Germinal center (tissue), 1 donor: ENCODE data around the gene LHPP.
"Not testable (repeated sequence)": the region's sequence is repeated elsewhere in the genome, so short reads cannot be mapped to it uniquely, and the experiment has no call there.

Source experiments
- DNase-seq: peaks from one replicate; pipeline ENCODE4 v3.0.0; 2012; ENCODE audit warnings: mixed read lengths, low spot score

The LHPP gene

DNA sequence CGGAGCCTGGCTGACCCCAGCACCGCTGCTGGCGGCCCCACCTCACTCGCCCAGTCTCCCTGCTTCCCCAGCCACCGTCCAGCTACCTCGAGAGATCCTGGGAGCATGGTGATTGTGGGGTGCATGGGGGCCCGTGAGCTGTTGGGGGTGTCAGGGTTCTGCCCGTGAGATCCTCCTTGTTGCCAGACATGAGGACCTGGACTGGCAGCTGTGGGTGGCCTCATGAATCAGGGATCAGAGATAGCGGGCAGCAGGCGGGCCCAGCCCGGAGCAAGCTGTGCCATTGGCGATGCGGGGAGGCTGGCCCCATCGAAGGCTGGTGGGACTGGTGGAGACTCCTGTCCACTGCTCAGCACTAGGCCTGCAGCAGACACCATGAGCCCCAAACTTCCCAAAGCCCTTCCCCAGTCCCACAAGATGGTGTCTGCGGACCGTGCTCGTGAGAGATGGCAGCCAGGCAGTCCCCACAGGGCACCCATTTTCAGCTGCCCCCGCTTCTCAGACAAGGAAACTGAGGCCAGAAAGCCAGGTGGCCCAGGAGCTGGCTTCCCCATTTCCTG, 75.6 kb downstream of the LHPP start:
- DNase-seq, result no peak

DNA sequence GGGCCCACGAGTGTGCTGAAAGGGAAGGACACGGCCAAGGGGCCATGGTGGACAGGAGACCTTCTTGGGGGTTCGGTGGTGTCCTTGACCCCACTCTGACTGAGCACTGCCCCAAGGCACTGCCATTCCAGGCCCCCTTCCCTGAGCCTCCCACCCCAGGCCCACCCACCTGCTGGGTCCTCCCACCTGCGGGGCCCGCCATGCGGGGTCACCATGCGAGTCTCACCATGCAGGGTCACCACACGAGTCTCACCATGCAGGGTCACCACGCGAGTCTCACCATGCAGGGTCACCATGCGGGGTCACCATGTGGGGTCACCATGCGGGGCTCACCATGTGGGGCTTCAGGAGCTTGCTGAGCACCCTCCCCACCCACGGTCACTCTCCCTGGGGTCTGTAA, 76.3 kb downstream of the LHPP start:
- no peak for DNase-seq

DNA sequence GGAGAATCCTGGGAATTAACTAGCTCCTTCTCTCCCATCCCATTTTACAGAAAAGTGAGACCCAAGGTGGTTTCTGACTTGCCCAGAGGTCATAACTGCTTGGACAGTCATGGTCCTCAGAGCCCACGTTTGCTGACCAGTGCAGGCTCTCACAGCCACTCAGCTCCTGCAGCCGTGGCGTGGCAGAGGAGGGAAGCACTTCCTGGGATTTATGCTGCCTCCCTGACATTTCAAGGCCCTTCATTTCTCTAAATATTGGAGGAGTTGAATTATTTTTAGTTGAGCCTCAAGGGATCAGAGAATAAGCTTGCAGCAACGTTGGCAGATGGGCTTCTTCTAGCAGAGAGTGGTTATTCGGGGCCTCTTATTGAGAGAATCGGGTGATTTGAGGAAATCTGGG, 77.1 kb downstream of the LHPP start:
- DNase-seq, result no peak

DNA sequence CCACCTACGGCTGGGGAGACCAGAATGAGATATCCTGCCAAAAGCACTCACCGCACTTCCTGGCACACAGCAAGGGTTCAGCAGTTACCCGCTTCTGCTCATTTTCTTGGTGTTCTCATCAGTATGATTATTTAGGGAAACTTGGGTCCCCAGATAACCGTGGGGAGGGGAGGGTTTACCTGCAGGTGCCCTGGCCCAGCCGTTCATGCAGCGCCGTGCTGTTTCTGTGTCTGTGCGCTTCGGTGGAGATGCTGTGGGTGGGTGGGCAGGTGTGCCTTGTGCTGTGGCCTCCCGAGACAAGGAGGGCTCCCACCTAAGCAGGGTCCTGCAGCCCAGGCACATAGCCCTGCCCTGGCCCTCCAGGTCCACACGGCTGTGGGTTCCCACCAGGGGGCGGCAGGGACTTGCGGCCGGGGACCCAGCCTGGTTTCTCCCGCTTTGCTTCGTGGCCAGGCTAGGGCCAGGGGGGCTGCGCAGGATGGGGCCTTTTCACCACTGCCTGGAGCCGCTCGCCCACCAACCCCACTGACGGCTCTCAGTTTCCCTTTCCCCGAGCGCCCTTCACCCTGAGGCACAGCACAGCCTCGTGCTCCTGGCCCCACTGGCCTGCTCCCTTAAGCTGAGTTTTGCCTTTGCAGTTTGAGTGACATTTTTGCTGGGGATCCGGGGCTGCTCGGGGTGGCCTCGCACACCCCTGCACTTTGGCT, 78.5 kb downstream of the LHPP start:
- peak; percentile 88 for DNase-seq

DNA sequence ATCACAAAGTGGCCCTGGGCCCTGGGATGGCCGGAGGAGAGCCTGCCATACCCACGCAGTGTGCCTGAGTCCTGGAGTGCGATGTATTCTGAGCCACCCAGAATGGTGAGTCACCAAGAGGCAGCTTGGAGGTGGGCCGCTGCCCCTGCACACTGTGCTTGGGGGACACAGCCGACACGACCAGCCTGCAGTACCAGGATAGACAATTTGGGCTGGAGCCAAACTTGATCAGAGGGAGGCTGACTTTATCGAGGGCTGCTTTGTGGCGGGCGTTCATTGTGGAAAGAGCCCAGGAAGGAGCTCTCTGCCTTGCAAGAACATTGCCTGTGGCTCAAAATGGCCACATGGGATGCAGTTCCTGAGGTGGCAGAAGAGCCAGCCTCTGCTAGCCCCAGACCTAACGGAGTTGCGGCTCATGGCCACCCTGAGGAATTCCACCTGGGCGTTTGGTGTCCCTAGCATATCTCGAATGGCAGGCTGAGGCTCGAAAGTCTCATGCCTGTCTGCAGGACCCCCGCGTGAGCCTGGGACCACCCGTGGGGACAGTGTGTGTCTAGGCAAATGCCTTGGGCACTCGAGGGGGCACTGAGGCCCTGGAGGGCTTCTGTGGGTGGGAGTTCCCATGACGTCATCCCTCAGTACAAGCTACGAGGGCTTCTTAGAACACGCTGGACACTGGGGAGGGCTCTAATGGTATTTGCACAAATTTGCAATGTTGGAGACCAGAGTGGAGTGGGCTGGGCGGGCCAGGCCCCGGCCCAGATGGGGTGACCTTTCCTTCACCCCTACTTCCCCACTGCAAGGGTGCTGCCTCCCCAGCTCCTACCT, 79.7 kb downstream of the LHPP start:
- DNase-seq, result no peak

DNA sequence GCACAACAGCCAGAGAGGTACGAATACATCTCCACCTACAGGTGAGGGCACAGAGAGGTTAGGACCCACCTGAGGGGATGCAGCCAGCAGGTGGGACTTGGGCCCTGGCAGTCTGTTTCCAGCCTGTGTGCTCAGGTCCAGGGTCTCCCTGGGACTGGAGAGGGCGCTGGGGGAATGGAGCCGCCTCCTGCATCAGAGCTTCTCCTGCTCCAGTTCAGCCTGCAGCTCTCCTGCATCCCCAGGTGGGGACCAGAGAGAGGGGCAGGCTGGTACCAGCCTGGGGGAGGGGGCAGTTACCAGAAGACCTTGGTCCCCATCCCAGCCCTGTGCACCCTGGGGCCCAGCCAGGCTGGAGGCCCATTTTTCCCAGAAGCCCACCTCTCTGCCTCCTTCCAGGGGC, 80.7 kb downstream of the LHPP start:
- no peak for DNase-seq

DNA sequence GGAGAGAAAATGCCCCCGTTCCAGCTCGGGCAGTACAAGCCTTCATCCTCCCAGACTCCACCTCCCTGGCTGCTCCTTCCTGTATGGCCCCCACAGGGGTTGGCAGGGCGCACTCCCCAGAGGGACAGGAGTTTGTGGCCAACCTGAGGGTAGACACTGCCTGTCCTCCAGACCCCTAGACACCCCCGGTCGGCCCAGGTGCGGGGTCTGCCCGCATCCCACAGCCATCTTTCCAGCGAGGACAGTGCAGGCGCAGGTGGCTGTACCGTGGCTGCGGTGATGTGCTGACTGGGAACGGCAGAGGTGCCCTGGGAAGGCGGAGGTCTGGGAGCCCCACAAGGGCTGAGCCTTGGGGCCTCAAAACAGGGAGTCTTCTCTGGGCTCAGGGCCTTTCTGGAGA, 81.5 kb downstream of the LHPP start:
- DNase-seq, result no peak

DNA sequence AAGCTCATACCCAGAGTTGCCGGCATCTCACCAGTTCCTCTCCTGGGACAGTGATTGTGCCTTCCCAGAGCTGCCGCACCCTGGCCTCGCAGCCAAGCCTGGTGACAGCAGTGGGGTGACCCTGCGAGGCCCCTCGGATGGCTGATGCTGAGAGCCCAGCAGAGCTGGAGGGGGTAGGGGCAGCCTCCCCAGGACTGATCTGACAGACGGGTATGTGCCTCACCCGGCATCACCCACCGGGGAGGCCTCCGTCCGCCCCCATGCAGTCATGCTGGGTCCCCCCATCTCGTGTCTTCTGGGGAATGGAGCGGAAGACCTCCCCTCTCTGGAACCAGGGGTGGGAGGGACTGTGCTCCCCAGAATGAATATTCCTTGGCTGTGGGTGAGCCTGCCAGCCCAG, 82.3 kb downstream of the LHPP start:
- DNase-seq, result no peak

DNA sequence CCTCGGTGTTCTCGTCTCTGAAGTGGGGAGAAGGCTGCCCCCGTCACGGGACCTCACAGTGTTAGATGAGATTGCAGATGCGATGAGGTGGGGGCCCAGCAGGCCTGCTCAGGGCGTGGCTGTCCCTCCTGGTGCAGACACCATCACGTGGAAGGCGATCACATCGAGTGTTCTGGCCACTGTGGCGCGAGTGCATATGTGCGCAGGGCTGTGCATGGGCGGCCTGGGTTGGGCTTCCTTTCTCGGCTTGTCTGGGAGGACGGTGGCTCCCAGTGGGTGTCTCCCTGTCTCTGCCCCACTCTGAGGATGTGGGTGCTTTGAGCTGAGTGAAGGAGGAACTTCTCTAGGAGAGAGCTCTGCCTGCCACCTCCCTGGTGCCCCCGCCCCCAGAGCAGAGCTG, 83.1 kb downstream of the LHPP start:
- no peak for DNase-seq

DNA sequence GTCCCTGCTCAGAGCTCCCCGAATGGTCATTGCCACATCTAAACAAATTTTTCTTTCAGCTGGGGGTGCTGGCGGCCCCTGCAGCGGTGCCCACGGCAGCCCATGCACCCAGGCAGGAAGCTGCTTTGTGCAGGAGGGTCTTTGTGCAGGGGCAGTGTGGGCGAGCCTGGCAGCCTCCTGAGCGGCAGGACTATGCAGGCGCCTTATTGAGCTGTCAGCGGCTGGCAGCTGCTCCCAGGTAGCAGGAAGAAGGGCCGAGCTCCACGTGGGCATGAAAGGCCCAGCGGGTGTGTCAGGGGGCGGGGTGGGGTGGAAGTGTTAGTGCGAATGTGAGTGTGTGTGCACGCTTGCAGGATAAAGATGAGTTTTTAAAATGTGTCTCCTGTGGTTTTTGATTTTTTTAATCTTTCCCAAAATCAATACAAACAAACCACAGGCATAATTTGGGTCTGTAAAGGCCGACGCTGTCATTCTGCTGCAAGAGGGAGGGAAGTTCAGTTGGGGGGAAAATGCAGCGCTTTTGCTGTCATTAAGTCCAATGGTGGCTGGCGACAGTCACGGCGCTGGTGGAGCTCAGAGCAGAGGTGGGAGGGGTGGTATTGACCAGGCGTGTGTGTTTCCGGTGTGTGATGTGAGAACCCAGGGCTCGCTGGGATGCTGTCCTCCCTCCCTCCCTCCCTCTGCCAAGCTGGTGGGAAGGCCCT, 83.9 kb downstream of the LHPP start:
- DNase-seq, result no peak

DNA sequence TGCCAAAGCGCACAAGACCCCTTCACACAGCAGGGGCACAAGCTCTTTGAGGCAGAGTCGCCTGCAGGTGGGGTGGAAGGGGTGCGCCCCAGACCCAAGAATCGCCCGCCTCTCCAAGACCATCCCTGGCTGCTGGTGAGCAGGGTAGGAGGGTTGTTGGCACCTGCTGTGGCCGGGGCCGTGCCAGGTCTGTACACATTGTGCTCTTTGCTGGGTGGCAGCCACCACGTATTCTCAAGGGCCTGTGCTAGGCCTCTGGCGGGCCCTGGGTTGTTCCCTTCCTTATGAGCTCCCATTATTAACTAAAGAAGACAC, 84.4 kb downstream of the LHPP start:
- DNase-seq, result no peak

DNA sequence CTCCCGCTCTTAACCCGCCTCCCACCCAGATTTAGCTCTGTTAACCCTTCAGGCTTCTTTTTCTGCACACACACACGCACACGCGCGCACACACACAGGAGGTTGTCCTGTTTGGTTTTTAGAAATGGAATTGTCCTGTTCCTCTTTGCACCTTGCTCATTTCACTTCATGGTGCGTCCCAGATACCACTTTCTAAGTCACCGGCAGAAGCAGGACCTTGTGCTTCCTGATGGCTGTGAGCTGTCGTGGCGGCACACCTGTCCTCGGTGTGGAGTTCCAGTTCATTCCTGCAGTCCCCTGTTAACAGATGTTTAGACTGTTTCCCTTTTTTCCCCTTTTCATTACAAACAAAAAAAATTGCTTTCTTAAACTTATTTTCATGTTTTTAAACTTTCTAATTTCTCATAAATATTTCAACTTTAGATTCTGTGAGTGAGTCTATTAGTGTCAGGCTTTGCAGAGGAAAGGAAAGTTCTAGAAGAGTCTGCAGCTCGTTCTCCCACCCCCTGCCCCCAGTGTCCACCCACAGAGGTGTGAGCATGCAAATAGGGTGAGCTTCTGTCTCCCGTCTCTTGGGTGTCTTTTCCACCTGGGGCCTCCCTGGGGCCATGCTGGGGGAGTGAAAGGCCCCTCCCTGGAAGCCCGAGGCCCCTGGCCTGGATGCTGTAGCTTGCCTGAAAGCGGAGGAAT, 85.5 kb downstream of the LHPP start:
- DNase-seq, result peak; percentile 60

DNA sequence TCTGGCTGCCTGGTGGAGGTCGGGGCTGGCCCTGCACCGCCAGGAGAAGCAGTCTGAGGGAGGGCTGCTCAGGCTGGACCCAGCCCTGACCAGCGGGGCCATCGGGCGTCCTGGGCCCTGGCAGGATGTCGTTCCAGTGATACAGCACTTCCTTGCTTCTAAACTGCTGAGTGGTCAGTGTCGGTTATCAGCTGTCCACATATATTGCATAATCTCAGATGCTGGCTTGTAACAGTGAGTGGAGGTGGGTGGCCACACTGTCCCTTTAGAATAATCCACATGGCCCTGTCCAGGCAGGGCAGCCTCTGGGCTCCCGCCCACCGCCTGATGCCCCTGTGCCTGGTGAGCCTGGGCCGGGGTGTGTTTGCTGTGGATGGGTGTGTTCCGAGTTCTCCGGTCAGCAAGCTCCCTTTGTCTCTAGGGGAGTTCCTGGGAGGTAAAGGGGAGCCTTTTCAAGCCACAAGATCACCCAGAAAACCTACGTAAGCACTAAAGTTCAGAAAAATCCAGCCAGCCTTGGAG, 86.1 kb downstream of the LHPP start:
- DNase-seq, result no peak

DNA sequence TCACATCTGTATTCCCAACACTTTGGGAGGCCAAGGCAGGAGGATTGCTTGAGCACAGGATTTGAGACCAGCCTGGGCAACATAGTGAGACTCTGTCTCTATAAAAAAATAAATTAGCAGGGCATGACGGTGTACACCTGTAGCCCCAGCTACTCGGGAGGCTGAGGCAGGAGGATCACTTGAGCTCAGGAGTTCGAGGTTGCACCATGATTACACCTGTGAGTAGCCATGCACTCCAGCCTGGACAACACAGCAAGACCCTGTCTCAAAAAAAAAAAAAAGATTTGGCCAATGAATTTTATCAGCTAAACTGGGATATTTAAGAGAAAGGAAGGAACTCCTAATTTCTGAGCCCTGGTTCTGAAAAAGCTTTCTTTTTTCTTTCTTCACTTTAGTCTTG, 87.5 kb downstream of the LHPP start:
- DNase-seq, result not testable (repeated sequence)

DNA sequence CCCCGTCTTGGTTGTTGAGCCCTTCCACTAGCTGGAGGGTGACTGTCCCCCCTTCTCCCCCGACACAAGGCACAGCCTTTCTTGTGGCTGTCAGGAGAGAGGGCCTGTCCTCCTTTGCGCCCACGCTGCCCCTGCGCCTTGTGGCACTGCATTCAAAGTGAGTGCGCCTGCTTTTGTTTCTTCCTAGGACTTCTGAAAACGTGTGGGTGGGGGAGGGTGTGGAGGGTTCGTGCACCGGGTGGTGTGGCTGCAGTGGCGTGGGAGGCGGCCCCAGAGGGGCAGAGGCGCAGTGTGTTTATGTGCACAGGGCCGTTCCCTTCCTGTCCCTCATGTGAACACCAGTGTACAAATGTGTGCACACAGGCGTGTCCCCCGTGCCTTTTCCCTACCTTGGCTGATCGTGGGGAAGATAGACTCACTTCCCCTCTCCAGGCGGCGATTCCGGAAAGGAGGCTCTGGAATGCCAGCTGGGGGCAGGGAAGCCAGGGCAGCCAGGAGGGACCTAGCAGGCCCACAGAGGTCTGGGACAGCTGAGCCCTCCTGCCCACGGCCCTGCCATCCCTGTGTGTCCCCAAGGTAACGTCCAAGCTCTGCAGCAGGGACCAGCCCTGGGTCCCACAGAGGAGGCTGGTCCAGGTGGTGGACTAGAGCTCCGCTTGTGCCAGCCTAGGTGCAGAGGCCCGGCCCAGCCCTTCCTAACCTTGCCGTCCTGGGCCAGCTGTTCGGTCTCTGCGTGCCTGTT, 88.8 kb downstream of the LHPP start:
- DNase-seq, result peak; percentile 65

DNA sequence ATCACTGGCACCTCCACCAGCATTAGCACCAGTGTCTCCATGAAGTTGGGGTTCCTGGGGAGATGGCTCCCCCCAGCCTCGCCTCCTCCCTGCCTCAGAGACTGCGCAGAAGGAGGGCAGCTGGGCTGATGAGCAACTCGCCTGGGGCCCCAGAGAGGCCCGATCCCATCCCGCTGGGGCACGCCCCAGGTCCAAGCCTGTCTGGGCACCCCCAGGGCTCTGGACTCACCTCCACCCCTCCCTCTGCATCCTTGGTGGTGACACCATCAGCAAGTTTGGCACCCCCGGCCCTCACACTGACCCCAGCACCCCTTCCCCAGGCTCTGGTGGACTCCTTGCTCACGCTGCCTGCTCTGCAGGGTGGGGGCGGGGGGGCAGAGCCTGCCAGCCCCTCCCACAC, 89.5 kb downstream of the LHPP start:
- DNase-seq, result no peak

DNA sequence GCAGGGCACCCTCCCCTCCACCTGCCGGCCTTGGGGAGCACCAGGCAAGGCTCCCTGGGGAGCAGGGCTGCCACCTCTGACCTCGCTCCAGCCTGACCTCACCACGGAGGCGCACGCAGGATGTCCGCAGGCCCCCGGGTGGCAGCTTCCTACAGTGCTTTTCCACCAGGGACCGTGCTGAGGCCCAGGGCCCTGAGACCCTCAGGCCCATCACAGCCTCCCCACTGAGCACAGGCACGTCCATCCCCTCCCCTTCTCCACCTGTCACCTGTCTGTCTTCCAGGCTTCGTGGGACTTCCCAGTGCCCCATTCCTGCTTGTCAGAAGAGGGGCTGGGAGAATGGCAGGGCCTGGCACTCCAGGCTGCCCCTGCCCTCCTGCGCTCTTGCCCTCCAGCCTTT, 90.1 kb downstream of the LHPP start:
- no peak for DNase-seq

DNA sequence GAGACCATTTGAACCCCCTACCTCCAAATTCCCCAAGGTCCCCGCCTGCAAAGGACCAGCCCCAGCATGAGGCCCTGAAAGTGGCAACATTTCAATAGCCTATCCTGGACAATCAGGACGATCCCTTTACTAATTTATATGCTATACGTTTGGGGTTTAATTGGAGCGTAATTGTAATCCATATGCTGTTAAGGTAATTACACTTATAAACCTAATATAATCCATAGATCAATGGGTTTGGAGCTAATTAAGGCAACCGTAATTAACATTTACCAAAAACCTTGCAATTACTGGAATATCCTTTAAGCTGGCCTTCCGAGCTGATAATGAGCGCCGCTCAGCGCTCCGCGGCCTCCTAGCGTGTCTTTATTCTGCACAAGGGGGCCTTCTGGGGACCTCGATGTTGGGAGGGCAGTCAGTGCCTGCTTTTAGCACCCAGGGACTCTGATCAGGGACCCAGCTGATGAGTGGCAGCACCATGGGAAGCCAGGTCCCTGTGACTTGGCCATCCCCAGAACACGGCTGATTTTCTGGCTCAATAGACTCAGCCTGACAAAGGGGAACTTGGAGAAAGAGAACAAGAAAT, 91.2 kb downstream of the LHPP start:
- no peak for DNase-seq

DNA sequence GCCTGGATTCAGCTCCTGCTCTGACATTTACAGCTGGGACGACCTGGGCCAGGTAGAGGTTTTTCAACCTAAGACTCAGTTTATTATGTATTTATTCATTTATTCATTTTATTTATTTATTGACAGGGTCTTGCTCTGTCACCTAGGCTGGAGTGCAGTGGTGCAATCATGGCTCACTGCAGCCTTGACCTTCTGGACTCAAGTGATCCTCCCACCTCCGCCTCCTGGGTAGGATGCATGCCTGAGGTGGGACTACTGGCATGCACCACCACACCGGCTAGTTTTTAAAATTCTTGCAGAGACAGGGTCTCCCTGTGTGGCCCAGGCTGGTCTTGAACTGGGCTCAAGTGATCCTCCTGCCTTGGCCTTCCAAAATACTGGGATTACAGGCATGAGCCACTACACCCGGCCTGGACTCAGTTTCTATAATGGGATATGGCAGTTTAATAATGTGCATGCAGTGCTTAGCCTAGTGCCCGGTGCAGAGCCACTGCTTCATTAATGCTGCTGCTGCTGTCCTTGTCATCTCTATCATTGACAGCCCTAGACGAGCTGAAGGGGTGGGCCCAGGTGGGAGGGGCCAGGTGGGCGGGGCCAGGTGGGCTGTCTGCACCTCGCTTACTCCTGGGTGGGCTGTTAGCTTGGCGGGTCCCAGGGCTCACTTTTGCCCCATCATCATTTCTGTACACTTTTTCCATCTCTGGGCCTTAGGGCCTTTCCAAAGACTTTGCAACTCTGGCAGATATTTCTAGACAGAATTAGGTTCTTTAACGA, 92.6 kb downstream of the LHPP start:
- DNase-seq, result no peak

DNA sequence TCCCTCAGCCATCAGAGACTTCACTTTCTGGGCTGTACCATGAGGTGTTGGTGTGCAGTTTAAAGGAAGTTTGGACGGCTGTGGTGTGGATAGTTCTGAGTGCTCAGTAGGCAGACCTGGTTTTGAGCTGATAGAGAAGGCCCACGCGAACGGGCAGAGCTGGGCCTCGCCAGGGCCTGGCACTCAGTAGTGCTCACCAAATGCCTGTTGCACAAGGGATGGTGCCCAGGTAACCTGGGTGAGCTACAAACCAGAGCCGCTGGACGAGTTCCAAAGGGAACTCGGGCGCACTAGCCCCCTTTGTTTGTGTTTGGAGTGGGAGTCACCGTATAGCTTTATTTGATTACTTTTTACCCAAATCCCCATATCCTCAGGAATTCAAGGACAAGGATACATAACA, 95.5 kb downstream of the LHPP start:
- DNase-seq, result no peak
